C4-2B (cell line): ENCODE measurements around the gene CD6.

Source experiments
- H3K27ac ChIP-seq: fragments of 450-650 bp; 2 replicates; pipeline ENCODE4 v1.5.1; 2017
- ZFX ChIP-seq: fragments of 450-650 bp; IDR thresholded peaks from 2 replicates; pipeline ENCODE4 v1.6.1; 2017
- TF ChIP-seq, protein P1 (sequence below): fragments of 450-650 bp; conservative IDR thresholded peaks from 2 replicates; pipeline ENCODE4 v1.5.1; 2017; ENCODE audit warnings: mild to moderate bottlenecking

Gene CD6

DNA sequence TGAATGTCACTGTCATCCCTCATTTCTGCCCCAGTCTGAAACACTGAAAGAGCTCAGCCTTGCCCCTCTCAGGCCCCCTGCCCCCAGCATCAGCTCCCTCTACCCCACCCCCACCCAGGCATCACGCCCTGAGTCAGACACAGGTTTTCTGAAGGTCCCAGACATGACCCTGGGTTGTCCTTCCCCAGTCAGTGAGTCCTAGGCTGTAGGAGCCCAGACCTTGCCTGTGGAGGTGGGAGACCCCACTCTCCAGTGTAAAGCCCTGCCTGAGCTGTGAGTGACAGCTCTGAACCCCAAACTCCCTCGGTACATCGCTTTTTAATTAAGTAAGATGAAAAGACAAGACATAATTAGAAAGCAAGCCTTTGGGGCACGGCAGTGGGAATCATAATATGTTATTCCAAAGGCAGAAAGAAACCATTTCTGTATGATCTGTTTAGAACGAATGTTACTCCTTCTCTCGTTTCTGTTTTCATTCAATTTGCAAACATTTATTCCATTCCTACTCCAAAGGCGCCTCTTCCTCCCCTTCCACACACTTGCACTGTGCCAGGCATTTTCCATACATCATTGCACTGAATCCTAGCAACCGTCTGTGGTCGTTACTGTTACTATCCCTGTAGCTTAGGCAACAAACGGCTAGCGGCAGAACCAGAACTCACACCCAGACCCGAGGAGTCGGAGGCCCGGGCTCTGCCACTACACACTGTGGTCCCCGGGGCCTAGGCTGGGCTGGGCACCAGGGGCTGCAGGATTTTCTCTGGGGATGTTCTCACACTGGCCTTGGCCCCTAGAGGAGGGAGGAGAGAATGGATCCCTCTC lies 63.4 kb downstream of the CD6 start:
- TF ChIP-seq ZFX: no peak
- TF ChIP-seq, protein P1, sequence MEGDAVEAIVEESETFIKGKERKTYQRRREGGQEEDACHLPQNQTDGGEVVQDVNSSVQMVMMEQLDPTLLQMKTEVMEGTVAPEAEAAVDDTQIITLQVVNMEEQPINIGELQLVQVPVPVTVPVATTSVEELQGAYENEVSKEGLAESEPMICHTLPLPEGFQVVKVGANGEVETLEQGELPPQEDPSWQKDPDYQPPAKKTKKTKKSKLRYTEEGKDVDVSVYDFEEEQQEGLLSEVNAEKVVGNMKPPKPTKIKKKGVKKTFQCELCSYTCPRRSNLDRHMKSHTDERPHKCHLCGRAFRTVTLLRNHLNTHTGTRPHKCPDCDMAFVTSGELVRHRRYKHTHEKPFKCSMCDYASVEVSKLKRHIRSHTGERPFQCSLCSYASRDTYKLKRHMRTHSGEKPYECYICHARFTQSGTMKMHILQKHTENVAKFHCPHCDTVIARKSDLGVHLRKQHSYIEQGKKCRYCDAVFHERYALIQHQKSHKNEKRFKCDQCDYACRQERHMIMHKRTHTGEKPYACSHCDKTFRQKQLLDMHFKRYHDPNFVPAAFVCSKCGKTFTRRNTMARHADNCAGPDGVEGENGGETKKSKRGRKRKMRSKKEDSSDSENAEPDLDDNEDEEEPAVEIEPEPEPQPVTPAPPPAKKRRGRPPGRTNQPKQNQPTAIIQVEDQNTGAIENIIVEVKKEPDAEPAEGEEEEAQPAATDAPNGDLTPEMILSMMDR: no peak
- no peak overlapping the region for H3K27ac ChIP-seq

DNA sequence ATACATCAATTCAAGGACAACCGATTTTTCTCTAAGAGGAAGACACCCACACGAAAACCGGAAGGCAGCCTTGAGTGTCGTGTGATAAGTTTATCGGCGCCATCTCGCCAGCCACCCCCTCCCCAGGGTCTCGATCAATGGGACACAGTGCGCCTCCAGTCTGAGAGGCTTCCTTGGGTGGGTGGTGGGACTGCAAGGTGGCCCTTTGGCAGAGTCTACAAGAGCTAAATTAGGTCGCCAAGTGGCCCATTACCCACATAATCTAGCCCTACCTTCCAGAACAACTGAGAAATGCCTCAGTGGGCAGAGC lies 64.0 kb downstream of the CD6 start:
- TF ChIP-seq, protein P1: no peak
- no peak for TF ChIP-seq ZFX
- no peak overlapping the region for H3K27ac ChIP-seq

DNA sequence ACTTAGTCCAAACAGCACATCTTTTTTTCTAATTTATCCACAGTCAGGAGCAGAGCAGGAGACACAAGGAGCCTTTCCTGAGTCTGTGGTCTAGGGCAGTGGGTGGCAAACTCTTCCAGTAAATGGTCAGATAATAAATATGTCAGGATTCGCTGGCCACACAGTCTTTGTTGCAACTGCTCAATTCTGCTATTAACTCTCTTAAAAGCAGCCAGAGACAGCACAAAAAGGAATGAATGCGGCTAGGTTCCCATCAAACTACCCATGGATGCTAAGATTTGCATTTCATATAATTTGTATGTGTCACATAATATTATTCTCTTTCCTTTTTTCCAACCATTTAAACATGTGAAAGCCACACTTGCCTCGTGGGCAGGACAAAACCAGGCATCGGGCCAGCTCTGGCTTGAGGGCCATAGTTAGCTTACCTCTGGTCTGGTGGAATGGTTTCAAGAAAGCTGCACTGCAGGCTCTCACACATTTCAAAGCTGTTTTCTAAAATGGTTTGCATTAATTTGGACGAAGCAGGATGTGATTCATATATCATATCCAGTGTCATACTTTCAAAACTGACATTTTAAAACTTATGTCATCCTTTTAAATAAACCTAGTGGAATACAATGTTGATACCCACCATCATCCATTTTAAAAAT lies 66.1 kb downstream of the CD6 start:
- TF ChIP-seq, protein P1: no peak
- TF ChIP-seq ZFX: no peak
- H3K27ac ChIP-seq: no peak overlapping the region

DNA sequence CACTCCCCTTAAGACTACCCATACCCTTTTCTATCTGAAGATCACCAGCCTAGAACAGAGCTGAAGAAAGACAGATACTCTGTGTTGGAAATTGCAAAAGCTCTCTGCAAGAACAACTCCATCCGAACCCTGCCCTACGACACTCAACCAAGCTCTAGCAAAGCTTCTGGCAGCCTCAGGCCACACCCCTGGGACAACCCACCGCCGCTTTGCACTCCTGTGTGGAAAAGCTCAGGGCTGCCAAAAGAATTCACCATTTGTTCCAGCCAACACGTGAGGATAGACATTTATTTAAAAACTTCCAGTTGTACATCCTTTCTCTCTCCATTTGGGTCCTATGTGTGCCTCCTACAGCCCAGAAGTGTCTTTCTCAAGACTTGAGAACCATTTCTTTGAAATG lies 68.4 kb downstream of the CD6 start:
- TF ChIP-seq, protein P1: no peak
- no peak for TF ChIP-seq ZFX
- no peak overlapping the region for H3K27ac ChIP-seq

DNA sequence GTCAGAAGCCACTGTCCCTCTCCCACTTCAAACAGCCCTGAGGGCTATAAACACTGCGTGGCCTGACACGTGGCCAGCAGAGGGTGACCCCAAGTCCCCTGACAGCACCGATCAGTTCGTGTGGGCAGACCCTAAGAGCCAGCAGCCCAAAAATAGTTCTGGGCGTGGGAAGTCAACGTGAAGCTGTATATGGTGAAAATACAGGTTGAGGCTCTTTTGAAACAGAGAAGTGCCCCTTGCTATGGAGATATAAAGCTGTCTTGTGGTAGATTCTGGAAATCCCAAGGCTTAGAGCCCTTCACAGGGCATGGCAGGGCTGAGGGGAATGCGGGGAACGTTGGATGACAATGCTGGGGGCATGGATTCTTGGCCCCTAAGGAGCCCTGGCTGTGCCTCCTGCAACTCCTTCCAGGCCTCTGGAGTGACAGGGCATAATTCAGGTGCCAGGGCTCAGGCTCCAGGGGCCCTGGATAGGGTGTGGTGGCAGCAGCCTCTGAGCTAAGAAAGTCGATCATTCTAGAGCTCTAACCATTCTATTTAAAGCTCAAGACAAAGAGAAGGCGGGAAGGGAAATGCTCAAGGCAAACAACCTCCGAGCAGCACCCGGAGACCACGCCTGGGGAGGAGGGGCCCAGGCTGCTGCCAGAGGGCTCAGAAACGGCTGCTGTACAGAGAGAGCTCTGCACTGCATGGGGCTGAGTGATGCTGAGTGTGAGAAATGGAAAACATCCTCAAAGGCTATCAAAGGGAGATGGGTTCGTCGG lies 70.5 kb downstream of the CD6 start:
- H3K27ac ChIP-seq: no peak overlapping the region

DNA sequence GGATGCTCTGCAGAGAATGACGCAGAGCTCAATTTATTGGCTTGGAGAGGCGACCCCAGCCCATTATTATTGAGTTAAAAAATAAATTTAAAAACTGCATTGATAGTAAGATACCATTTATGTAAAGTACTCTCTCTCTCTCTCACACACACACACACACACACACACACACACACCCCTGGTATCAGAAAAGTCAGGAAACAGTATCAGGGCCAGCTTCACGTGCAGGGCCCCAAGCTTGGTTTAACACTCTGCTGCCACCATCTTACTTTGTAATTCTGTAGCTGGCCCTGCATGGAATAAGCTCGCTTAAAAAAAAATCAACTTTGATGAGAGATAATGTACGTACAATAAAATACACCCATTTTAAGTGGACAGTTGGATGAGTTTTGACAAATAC lies 71.1 kb downstream of the CD6 start:
- no peak overlapping the region for H3K27ac ChIP-seq
- TF ChIP-seq ZFX: no peak
- TF ChIP-seq, protein P1: no peak

More for the DNA sequence above, 70.5 kb downstream of the CD6 start:
- TF ChIP-seq, protein P1: no peak
- TF ChIP-seq ZFX: no peak

DNA sequence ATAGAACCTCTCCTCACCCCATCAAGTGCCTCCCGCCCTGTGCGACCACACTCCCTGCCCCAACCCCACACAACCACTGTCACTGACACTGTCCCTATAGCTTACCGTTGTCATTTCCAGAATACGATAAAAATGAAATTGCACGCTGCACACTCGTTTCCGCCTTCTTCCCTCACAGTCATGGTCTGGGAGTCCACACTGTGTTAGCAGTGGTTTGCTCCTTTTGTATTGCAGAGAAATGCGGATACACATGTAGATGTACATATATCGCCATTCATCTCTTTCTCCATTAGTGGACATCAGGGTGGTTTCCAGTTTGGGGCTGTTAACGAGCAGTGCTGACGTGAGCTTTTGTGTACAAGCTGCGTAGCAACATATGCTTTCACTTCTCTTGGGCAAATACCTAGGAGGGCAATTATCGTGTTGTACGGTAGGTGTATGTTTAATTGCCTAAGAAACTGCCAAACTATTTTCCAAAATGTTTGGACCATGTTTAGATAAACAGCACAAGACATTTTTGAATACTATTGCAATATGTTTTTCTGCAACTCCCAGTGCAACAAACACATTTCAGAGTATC lies 71.6 kb downstream of the CD6 start:
- no peak for TF ChIP-seq ZFX
- TF ChIP-seq, protein P1: no peak
- H3K27ac ChIP-seq: no peak overlapping the region
